HepG2 (cell line): ENCODE results near the gene PRKACA. TPM values are rescaled to one million over a fixed set of nuclear protein-coding genes. Genes with fewer than 3 reads are reported as not detected.
A peak's percentile ranks its signal among the peaks of the same experiment; 100 is the strongest.

Experiments used
- FLYWCH1 ChIP-seq: sonication (generic); formaldehyde crosslinking; IDR thresholded peaks from 2 replicates; pipeline ENCODE4 v1.8.1; 2023; ENCODE audit warnings: mild to moderate bottlenecking, missing genetic modification reagents
- FOXK2 ChIP-seq: fragments of 450-650 bp; IDR thresholded peaks from 2 replicates; pipeline ENCODE4 v1.6.1; 2016
- MIER2 ChIP-seq: IDR thresholded peaks from 2 replicates; pipeline ENCODE4 v1.6.1; 2016; ENCODE audit warnings: missing biosample characterization, missing genetic modification reagents
- PCBP1 ChIP-seq: fragments of 200-400 bp; formaldehyde crosslinking; IDR thresholded peaks from 2 replicates; pipeline ENCODE4 v1.6.1; 2017; ENCODE audit warnings: mild to moderate bottlenecking, low read depth, low read length, borderline replicate concordance
- SIX1 ChIP-seq: sonication (generic); formaldehyde crosslinking; IDR thresholded peaks from 2 replicates; pipeline ENCODE4 v1.4.0; 2020; ENCODE audit warnings: missing genetic modification reagents, borderline replicate concordance
- TOPORS ChIP-seq: sonication (generic); formaldehyde crosslinking; IDR thresholded peaks from 2 replicates; pipeline ENCODE4 v1.8.0; 2023; ENCODE audit warnings: mild to moderate bottlenecking, missing genetic modification reagents
- TP53 ChIP-seq: sonication (generic); formaldehyde crosslinking; conservative IDR thresholded peaks from 2 replicates; pipeline ENCODE4 v1.4.0; 2020; ENCODE audit warnings: missing genetic modification reagents
- ZNF207 ChIP-seq: fragments of 450-650 bp; IDR thresholded peaks from 2 replicates; pipeline ENCODE4 v1.6.1; 2016; ENCODE audit warnings: antibody characterized with exemption, borderline replicate concordance
- ZNF572 ChIP-seq: sonication (generic); formaldehyde crosslinking; IDR thresholded peaks from 2 replicates; pipeline ENCODE4 v1.5.1; 2020; ENCODE audit warnings: mild to moderate bottlenecking, missing genetic modification reagents
- ZNF616 ChIP-seq: sonication (generic); formaldehyde crosslinking; IDR thresholded peaks from 2 replicates; pipeline ENCODE4 v1.5.0; 2020; ENCODE audit warnings: low read depth, mild to moderate bottlenecking, missing genetic modification reagents
- ZNF652 ChIP-seq: IDR thresholded peaks from 2 replicates; pipeline ENCODE4 v1.6.1; 2016; ENCODE audit warnings: low read depth, borderline replicate concordance
- polyA plus RNA-seq, 8 experiments: library from polyadenylated mRNA; depleted of rRNA in 3 of 8; stranded (reverse) in 7 of 8; unstranded in 1 of 8; fragments of >200 nt; fragmentation: Illumina TruSeq in 4 of 8; extraction: Trizol in 4 of 8; gene quantifications; 2 replicates each; pipeline versions ENCODE4 v1.2.1 to v1.2.3, GENCODE V29; 2011 to 2016; ENCODE audit warnings: low read depth in 4 of 8, missing spikeins in 1 of 8, mixed read lengths in 1 of 8; ENCODE audit not compliant: insufficient read depth in 1 of 8
- total RNA-seq, 5 experiments: library from RNA; depleted of rRNA; stranded (reverse); fragments of >200 nt; fragmentation: Illumina TruSeq; extraction: Trizol; gene quantifications; 2 replicates each; pipeline ENCODE4 v1.2.3, GENCODE V29; 2016; ENCODE audit warnings: low read depth in 1 of 5
- TF ChIP-seq, protein P1 (sequence below): sonication (generic); formaldehyde crosslinking; IDR thresholded peaks from 2 replicates; pipeline ENCODE4 v1.5.1; 2020; ENCODE audit warnings: mild to moderate bottlenecking, missing genetic modification reagents
- TF ChIP-seq, protein P2 (sequence below): sonication (generic); formaldehyde crosslinking; IDR thresholded peaks from 2 replicates; pipeline ENCODE4 v1.5.0; 2020; ENCODE audit warnings: mild to moderate bottlenecking, missing genetic modification reagents, borderline replicate concordance
- TF ChIP-seq, protein P3 (sequence below): sonication (generic); formaldehyde crosslinking; IDR thresholded peaks from 2 replicates; pipeline ENCODE4 v1.8.1; 2023; ENCODE audit warnings: mild to moderate bottlenecking, missing genetic modification reagents
- TF ChIP-seq, protein P4 (sequence below): sonication (generic); formaldehyde crosslinking; IDR thresholded peaks from 2 replicates; pipeline ENCODE4 v1.5.0; 2020; ENCODE audit warnings: missing genetic modification reagents, mild to moderate bottlenecking, borderline replicate concordance

The PRKACA gene
- total and polyA plus RNA-seq, 2 of the 13 experiments (the other 11 are each of a cell fraction or from before 2014, with no cell fraction given): 11.0 to 18.2 TPM

DNA sequence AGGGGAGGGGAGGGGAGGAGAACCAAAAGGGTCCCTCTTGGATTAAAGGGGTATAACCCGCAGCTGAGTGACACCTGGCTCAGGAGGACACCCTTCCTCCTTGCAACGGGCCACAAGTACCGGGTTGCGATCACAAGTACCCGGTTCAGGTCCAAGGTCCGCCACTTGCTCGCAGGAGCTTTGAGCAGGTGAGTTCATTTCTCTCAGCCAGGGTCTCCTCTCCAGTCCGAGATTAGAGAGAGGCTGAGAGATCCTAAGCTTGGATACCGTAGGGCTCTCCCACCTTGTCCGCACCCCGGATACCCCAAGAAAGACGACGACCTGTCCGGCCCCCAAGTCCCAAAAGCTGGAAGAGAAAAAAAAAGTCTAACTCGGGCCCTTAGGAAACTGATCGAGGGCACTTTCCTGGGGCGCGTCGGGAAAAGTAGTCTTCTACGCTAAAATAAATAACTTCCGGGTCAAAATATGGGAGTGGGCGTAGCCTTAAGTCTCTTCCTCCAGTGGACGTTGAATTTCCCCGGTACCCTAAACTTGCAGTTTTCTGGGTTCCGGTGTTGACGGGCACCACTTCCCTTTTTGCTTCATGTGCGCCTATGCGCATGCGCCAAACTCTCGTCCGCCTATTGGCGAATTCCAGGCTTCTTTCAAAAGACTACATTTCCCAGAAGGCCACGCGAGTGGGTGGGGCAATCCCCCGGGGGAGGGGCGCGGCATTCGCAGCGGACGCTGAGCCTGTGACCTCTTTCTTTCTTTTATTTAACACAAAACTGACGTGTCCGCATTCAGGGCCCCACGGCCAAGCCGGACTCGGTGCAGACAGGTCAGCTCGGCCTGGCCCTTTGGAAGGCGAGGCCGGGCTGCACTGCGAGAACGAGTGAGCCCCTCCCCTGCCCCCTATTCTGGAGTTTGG lies 36.4 kb downstream of the PRKACA start (continued):
- TF ChIP-seq, protein P1, sequence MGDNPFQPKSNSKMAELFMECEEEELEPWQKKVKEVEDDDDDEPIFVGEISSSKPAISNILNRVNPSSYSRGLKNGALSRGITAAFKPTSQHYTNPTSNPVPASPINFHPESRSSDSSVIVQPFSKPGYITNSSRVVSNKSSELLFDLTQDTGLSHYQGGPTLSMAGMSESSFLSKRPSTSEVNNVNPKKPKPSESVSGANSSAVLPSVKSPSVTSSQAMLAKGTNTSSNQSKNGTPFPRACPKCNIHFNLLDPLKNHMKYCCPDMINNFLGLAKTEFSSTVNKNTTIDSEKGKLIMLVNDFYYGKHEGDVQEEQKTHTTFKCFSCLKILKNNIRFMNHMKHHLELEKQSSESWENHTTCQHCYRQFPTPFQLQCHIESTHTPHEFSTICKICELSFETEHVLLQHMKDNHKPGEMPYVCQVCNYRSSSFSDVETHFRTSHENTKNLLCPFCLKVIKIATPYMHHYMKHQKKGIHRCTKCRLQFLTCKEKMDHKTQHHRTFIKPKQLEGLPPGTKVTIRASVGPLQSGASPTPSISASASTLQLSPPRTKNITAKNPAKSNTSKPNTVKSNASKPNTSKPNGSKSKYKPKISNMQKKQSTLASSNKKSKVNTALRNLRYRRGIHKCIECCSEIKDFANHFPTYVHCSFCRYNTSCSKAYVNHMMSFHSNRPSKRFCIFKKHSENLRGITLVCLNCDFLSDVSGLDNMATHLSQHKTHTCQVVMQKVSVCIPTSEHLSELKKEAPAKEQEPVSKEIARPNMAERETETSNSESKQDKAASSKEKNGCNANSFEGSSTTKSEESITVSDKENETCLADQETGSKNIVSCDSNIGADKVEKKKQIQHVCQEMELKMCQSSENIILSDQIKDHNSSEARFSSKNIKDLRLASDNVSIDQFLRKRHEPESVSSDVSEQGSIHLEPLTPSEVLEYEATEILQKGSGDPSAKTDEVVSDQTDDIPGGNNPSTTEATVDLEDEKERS: no peak
- TF ChIP-seq, protein P2, sequence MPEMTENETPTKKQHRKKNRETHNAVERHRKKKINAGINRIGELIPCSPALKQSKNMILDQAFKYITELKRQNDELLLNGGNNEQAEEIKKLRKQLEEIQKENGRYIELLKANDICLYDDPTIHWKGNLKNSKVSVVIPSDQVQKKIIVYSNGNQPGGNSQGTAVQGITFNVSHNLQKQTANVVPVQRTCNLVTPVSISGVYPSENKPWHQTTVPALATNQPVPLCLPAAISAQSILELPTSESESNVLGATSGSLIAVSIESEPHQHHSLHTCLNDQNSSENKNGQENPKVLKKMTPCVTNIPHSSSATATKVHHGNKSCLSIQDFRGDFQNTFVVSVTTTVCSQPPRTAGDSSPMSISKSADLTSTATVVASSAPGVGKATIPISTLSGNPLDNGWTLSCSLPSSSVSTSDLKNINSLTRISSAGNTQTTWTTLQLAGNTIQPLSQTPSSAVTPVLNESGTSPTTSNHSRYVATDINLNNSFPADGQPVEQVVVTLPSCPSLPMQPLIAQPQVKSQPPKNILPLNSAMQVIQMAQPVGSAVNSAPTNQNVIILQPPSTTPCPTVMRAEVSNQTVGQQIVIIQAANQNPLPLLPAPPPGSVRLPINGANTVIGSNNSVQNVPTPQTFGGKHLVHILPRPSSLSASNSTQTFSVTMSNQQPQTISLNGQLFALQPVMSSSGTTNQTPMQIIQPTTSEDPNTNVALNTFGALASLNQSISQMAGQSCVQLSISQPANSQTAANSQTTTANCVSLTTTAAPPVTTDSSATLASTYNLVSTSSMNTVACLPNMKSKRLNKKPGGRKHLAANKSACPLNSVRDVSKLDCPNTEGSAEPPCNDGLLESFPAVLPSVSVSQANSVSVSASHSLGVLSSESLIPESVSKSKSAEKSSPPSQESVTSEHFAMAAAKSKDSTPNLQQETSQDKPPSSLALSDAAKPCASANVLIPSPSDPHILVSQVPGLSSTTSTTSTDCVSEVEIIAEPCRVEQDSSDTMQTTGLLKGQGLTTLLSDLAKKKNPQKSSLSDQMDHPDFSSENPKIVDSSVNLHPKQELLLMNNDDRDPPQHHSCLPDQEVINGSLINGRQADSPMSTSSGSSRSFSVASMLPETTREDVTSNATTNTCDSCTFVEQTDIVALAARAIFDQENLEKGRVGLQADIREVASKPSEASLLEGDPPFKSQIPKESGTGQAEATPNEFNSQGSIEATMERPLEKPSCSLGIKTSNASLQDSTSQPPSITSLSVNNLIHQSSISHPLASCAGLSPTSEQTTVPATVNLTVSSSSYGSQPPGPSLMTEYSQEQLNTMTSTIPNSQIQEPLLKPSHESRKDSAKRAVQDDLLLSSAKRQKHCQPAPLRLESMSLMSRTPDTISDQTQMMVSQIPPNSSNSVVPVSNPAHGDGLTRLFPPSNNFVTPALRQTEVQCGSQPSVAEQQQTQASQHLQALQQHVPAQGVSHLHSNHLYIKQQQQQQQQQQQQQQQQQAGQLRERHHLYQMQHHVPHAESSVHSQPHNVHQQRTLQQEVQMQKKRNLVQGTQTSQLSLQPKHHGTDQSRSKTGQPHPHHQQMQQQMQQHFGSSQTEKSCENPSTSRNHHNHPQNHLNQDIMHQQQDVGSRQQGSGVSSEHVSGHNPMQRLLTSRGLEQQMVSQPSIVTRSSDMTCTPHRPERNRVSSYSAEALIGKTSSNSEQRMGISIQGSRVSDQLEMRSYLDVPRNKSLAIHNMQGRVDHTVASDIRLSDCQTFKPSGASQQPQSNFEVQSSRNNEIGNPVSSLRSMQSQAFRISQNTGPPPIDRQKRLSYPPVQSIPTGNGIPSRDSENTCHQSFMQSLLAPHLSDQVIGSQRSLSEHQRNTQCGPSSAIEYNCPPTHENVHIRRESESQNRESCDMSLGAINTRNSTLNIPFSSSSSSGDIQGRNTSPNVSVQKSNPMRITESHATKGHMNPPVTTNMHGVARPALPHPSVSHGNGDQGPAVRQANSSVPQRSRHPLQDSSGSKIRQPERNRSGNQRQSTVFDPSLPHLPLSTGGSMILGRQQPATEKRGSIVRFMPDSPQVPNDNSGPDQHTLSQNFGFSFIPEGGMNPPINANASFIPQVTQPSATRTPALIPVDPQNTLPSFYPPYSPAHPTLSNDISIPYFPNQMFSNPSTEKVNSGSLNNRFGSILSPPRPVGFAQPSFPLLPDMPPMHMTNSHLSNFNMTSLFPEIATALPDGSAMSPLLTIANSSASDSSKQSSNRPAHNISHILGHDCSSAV (CRISPR knock-in tag): no peak; the same call in 1 of the 2 replicates
- TF ChIP-seq PCBP1 (0 out of 2 replicates have a peak, but pooled peaks have one; percentile 39), ZNF616 (CRISPR knock-in tag) (no peak), FLYWCH1 (CRISPR knock-in tag) (no peak), ZNF572 (CRISPR knock-in tag) (no peak), ZNF207 (no peak), TOPORS (CRISPR knock-in tag) (no peak), MIER2 (peak; percentile 51; the same call in 1 of the 2 replicates), TP53 (CRISPR knock-in tag) (no peak), ZNF652 (0 out of 2 replicates have a peak, but pooled peaks have one; percentile 20), SIX1 (CRISPR knock-in tag) (0 out of 2 replicates have a peak, but pooled peaks have one; percentile 29), FOXK2 (peak; percentile 80; the same call in 1 of the 2 replicates)
- TF ChIP-seq, protein P3, sequence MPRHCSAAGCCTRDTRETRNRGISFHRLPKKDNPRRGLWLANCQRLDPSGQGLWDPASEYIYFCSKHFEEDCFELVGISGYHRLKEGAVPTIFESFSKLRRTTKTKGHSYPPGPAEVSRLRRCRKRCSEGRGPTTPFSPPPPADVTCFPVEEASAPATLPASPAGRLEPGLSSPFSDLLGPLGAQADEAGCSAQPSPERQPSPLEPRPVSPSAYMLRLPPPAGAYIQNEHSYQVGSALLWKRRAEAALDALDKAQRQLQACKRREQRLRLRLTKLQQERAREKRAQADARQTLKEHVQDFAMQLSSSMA: no peak
- TF ChIP-seq, protein P4, sequence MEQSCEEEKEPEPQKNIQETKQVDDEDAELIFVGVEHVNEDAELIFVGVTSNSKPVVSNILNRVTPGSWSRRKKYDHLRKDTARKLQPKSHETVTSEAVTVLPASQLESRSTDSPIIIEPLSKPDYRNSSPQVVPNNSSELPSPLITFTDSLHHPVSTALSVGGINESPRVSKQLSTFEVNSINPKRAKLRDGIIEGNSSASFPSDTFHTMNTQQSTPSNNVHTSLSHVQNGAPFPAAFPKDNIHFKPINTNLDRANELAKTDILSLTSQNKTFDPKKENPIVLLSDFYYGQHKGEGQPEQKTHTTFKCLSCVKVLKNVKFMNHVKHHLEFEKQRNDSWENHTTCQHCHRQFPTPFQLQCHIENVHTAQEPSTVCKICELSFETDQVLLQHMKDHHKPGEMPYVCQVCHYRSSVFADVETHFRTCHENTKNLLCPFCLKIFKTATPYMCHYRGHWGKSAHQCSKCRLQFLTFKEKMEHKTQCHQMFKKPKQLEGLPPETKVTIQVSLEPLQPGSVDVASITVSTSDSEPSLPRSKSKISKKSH: no peak
